Neural cell (in vitro differentiated cells): ENCODE results near the gene MAST4. TPM values are rescaled to one million over a fixed set of nuclear protein-coding genes. Genes with fewer than 3 reads are reported as not detected.

Source experiments
- H2AFZ ChIP-seq: fragments of 200-600, 300-800 bp; sonication (generic), shearing (Covaris generic); 2 replicates; pipeline ENCODE4 v1.6.0; 2014; ENCODE audit warnings: low read depth, mild to moderate bottlenecking, antibody characterized with exemption, low read length, moderate library complexity
- H3F3A ChIP-seq: fragments of 200-600 bp; shearing (Covaris generic); 2 replicates; pipeline ENCODE4 v1.6.1; 2016; ENCODE audit warnings: mild to moderate bottlenecking, moderate library complexity, mixed read lengths, antibody characterized with exemption, low read length; ENCODE audit not compliant: insufficient read depth, poor library complexity, severe bottlenecking
- H3K27ac ChIP-seq: fragments of 200-600, 300-800 bp; sonication (generic), shearing (Covaris generic); 2 replicates; pipeline ENCODE4 v1.5.1; 2014; ENCODE audit warnings: mild to moderate bottlenecking, low read length, moderate library complexity
- H3K27me3 ChIP-seq: fragments of 300-800, 200-600 bp; sonication (generic), shearing (Covaris generic); 2 replicates; pipeline ENCODE4 v1.6.0; 2014; ENCODE audit warnings: mild to moderate bottlenecking, low read depth, low read length, moderate library complexity; ENCODE audit not compliant: insufficient read depth
- H3K36me3 ChIP-seq: fragments of 300-800, 200-600 bp; sonication (generic), shearing (Covaris generic); 2 replicates; pipeline ENCODE4 v1.5.1; 2014; ENCODE audit warnings: mild to moderate bottlenecking, antibody characterized with exemption, low read length, moderate library complexity; ENCODE audit not compliant: insufficient read depth
- H3K4me2 ChIP-seq: fragments of 300-800, 200-600 bp; sonication (generic), shearing (Covaris generic); 2 replicates; pipeline ENCODE4 v1.6.0; 2014; ENCODE audit warnings: mild to moderate bottlenecking, low read length
- H3K4me3 ChIP-seq: fragments of 300-800, 200-600 bp; sonication (generic), shearing (Covaris generic); 2 replicates; pipeline ENCODE4 v1.5.1; 2014; ENCODE audit warnings: mild to moderate bottlenecking, low read length, moderate library complexity
- H3K79me2 ChIP-seq: fragments of 200-600 bp; shearing (Covaris generic); replicated peaks from 2 replicates; pipeline ENCODE4 v1.6.0; 2014; ENCODE audit warnings: mild to moderate bottlenecking, low read length, moderate library complexity; ENCODE audit not compliant: insufficient read depth
- H3K9ac ChIP-seq: fragments of 300-800, 200-600 bp; sonication (generic), shearing (Covaris generic); 2 replicates; pipeline ENCODE4 v1.6.1; 2016; ENCODE audit warnings: mild to moderate bottlenecking, low read length, mixed read lengths
- H3K9me2 ChIP-seq: fragments of 200-600 bp; shearing (Covaris generic); 2 replicates; pipeline ENCODE4 v1.6.1; 2016; ENCODE audit warnings: mild to moderate bottlenecking, low read length, mixed read lengths; ENCODE audit not compliant: insufficient read depth
- H3K9me3 ChIP-seq: fragments of 200-600, 300-800 bp; sonication (generic), shearing (Covaris generic); 2 replicates; pipeline ENCODE4 v1.6.1; 2016; ENCODE audit warnings: mild to moderate bottlenecking, mixed run types, low read length, moderate library complexity, mixed read lengths
- H4K20me1 ChIP-seq: fragments of 200-600 bp; shearing (Covaris generic); 2 replicates; pipeline ENCODE4 v1.6.1; 2016; ENCODE audit warnings: mild to moderate bottlenecking, mixed run types; ENCODE audit not compliant: insufficient read depth
- EP300 ChIP-seq: fragments of 450-650 bp; conservative IDR thresholded peaks from 2 replicates; pipeline ENCODE4 v1.6.1; 2014; ENCODE audit warnings: antibody characterized with exemption, mild to moderate bottlenecking, moderate library complexity; ENCODE audit not compliant: poor library complexity, severe bottlenecking
- EZH2 ChIP-seq: fragments of 200-600, 300-800 bp; shearing (Covaris generic), sonication (generic); IDR thresholded peaks from 2 replicates; pipeline ENCODE4 v1.6.1; 2014; ENCODE audit warnings: antibody characterized with exemption, low read length, borderline replicate concordance, mild to moderate bottlenecking; ENCODE audit not compliant: insufficient read depth, poor library complexity, severe bottlenecking
- MXI1 ChIP-seq: fragments of 450-650 bp; conservative IDR thresholded peaks from 2 replicates; pipeline ENCODE4 v1.6.1; 2014; ENCODE audit warnings: antibody characterized with exemption, mild to moderate bottlenecking; ENCODE audit not compliant: poor library complexity, severe bottlenecking
- POLR2AphosphoS5 ChIP-seq: IDR thresholded peaks from 2 replicates; pipeline ENCODE4 v1.6.1; 2012
- RAD21 ChIP-seq: fragments of 450-650 bp; conservative IDR thresholded peaks from 2 replicates; pipeline ENCODE4 v1.6.1; 2014; ENCODE audit warnings: antibody characterized with exemption, mild to moderate bottlenecking, moderate library complexity
- SMC3 ChIP-seq: fragments of 450-650 bp; conservative IDR thresholded peaks from 2 replicates; pipeline ENCODE4 v1.6.1; 2014; ENCODE audit warnings: antibody characterized with exemption, mild to moderate bottlenecking, moderate library complexity; ENCODE audit not compliant: poor library complexity
- TAF1 ChIP-seq: IDR thresholded peaks from 2 replicates; pipeline ENCODE4 v1.6.1; 2012; ENCODE audit warnings: low read depth
- polyA plus RNA-seq: library from polyadenylated mRNA; depleted of rRNA; stranded (reverse); fragments of >200 nt; gene quantifications from 2 replicates; pipeline ENCODE4 v1.2.3, GENCODE V29; 2014
- TF ChIP-seq, protein P1 (sequence below): fragments of 450-650 bp; IDR thresholded peaks from 2 replicates; pipeline ENCODE4 v1.5.1; 2014; ENCODE audit warnings: antibody characterized with exemption, mild to moderate bottlenecking, moderate library complexity; ENCODE audit not compliant: poor library complexity, severe bottlenecking

The MAST4 gene
- polyA plus RNA-seq, 1 donor from 2014 or later, result 2.3 TPM

DNA sequence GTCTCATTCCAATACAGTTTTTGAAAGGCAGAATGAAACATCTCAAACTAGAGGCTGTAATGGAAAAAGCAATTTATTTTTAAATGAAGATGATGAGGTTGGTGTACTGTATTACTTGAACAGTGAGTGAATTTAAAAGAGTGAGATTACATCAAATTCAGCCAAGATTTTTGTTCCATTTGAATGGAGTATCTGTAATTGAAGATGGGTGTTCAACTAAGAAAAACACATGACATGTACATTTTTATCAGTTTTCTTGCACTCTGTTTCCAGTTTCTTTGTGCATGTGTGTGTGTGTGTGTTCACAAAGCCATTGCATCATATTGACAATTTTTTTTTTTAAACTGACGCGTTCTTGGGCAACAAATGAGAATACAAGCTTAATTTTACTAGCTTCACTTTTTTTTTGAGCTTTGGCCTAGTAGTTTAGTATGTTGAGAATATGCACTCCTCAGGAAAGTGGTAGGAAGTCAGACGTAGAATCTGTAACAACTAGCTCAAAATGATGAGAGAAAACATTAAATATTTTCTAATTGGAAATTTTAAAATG is 243.5 kb downstream of the MAST4 start:
- no peak overlapping the region for H3K9ac ChIP-seq
- H4K20me1 ChIP-seq, result no peaks in the 10 kb centered on the region
- no peak overlapping the region for H3K4me3 ChIP-seq
- H3F3A ChIP-seq, result no peaks in the 10 kb centered on the region
- H2AFZ ChIP-seq, result no peak overlapping the region
- no peak overlapping the region for H3K27ac ChIP-seq
- no peak overlapping the region for H3K4me2 ChIP-seq
- H3K79me2 ChIP-seq, result no peaks in the 10 kb centered on the region
- TF ChIP-seq EP300 (no peak), POLR2AphosphoS5 (no peak), TAF1 (no peak), EZH2 (no peak), RAD21 (no peak), MXI1 (no peak)
- no peaks in the 10 kb centered on the region for H3K9me3 ChIP-seq
- no peaks in the 10 kb centered on the region for H3K36me3 ChIP-seq
- H3K9me2 ChIP-seq, result no peaks in the 10 kb centered on the region
- no peaks in the 10 kb centered on the region for H3K27me3 ChIP-seq

DNA sequence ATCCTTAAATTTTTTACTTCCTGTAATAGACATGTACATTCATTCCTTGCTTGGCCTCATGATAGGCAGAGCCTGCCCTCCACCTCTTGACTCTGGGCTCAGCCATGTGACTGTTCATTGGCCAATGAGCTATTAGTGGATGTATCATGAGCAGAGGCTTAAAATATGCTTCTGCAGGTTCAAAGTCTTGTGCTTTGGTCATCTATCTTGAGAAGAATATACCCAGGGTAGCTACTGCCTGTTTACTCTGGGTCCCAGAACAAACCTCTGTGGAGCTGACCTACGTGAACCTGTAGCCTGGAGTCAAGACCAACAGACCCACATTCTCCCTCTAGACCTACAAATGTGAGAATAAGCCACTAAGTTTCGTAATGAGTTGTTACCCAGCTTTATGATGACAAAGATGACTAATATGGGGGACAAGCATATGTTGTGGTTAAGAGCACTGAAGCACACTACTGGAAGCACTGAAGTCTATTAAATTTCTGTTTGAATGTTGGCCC is 244.4 kb downstream of the MAST4 start:
- no peak overlapping the region for H3K27ac ChIP-seq
- H3K36me3 ChIP-seq, result no peaks in the 10 kb centered on the region
- no peak overlapping the region for H3K4me3 ChIP-seq
- H3K27me3 ChIP-seq, result no peaks in the 10 kb centered on the region
- H3F3A ChIP-seq, result no peaks in the 10 kb centered on the region
- TF ChIP-seq MXI1, result no peak
- no peak overlapping the region for H3K9ac ChIP-seq
- no peaks in the 10 kb centered on the region for H3K9me3 ChIP-seq
- no peak overlapping the region for H2AFZ ChIP-seq
- H4K20me1 ChIP-seq, result no peaks in the 10 kb centered on the region
- no peaks in the 10 kb centered on the region for H3K79me2 ChIP-seq
- no peak overlapping the region for H3K4me2 ChIP-seq
- H3K9me2 ChIP-seq, result no peaks in the 10 kb centered on the region

DNA sequence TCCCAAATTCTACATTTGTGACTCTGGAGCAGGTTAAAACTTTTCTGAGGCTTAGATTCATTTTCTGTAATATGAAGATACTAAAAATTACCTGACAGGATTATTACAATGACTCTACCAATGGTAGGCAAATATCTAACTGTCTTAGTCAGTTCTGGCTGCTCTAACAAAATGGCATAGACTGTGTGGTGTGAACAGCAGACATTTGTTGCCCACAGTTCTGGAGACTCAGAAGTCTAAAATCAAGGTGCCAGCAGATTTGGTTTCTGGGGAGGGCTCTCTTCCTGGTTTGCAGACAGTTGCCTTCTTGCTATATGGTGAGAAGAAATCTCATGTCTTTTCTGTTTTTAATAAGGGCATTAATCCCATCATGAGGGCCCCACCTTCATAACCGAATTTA is 245.1 kb downstream of the MAST4 start:
- TF ChIP-seq POLR2AphosphoS5 (no peak), EZH2 (no peak), SMC3 (no peak), EP300 (no peak), RAD21 (no peak), MXI1 (no peak)
- TF ChIP-seq, protein P1, sequence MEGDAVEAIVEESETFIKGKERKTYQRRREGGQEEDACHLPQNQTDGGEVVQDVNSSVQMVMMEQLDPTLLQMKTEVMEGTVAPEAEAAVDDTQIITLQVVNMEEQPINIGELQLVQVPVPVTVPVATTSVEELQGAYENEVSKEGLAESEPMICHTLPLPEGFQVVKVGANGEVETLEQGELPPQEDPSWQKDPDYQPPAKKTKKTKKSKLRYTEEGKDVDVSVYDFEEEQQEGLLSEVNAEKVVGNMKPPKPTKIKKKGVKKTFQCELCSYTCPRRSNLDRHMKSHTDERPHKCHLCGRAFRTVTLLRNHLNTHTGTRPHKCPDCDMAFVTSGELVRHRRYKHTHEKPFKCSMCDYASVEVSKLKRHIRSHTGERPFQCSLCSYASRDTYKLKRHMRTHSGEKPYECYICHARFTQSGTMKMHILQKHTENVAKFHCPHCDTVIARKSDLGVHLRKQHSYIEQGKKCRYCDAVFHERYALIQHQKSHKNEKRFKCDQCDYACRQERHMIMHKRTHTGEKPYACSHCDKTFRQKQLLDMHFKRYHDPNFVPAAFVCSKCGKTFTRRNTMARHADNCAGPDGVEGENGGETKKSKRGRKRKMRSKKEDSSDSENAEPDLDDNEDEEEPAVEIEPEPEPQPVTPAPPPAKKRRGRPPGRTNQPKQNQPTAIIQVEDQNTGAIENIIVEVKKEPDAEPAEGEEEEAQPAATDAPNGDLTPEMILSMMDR, result no peak

More for the DNA sequence above, 245.1 kb downstream of the MAST4 start:
- Histone ChIP-seq H3K9me3 (no peaks in the 10 kb centered on the region), H3K36me3 (no peaks in the 10 kb centered on the region), H3K27me3 (no peaks in the 10 kb centered on the region), H3K9ac (no peak overlapping the region), H3K4me2 (no peak overlapping the region), H3F3A (no peaks in the 10 kb centered on the region), H3K4me3 (no peak overlapping the region), H2AFZ (no peak overlapping the region), H3K9me2 (no peaks in the 10 kb centered on the region), H3K79me2 (no peaks in the 10 kb centered on the region), H4K20me1 (no peaks in the 10 kb centered on the region), H3K27ac (no peak overlapping the region)
